IMR-90 (cell line): ENCODE measurements around the gene TCAP.
"Not testable (repeated sequence)": the region's sequence is repeated elsewhere in the genome, so short reads cannot be mapped to it uniquely, and the experiment has no call there.

Experiments
- BHLHE40 ChIP-seq: fragments of 150-350 bp; IDR thresholded peaks from 2 replicates; pipeline ENCODE4 v1.6.1; 2016; ENCODE audit warnings: mild to moderate bottlenecking, low read depth, low read length
- CEBPB ChIP-seq: IDR thresholded peaks from 2 replicates; pipeline ENCODE4 v1.6.1; 2012; ENCODE audit warnings: low read depth, low read length, improper control_type of control experiment
- CHD1 ChIP-seq: IDR thresholded peaks from 2 replicates; pipeline ENCODE4 v1.6.1; 2012; ENCODE audit warnings: low read depth, low read length, improper control_type of control experiment
- FOS ChIP-seq: fragments of 150-350 bp; IDR thresholded peaks from 2 replicates; pipeline ENCODE4 v1.6.1; 2016; ENCODE audit warnings: low read depth, low read length
- MAFK ChIP-seq: IDR thresholded peaks from 2 replicates; pipeline ENCODE4 v1.6.1; 2012; ENCODE audit warnings: low read depth, low read length, improper control_type of control experiment
- MAZ ChIP-seq: IDR thresholded peaks from 2 replicates; pipeline ENCODE4 v1.6.1; 2012; ENCODE audit warnings: low read depth, mild to moderate bottlenecking, low read length, improper control_type of control experiment, moderate library complexity, borderline replicate concordance
- MXI1 ChIP-seq: IDR thresholded peaks from 2 replicates; pipeline ENCODE4 v1.6.1; 2012; ENCODE audit warnings: low read depth, mild to moderate bottlenecking, low read length, moderate library complexity, borderline replicate concordance
- POLR2A ChIP-seq: IDR thresholded peaks from 2 replicates; pipeline ENCODE4 v1.6.1; 2012; ENCODE audit warnings: mild to moderate bottlenecking, low read depth, low read length
- RAD21 ChIP-seq: IDR thresholded peaks from 2 replicates; pipeline ENCODE4 v1.6.1; 2012; ENCODE audit warnings: low read length, improper control_type of control experiment
- RCOR1 ChIP-seq: IDR thresholded peaks from 2 replicates; pipeline ENCODE4 v1.6.1; 2012; ENCODE audit warnings: mild to moderate bottlenecking, low read length, improper control_type of control experiment; ENCODE audit not compliant: insufficient replicate concordance
- SMC3 ChIP-seq: fragments of 150-350 bp; IDR thresholded peaks from 2 replicates; pipeline ENCODE4 v1.6.1; 2016; ENCODE audit warnings: low read depth, mild to moderate bottlenecking, antibody characterized with exemption, low read length, moderate library complexity
- TF ChIP-seq, protein P1 (sequence below): conservative IDR thresholded peaks from 2 replicates; pipeline ENCODE4 v1.5.1; 2012; ENCODE audit warnings: mild to moderate bottlenecking, low read depth, low read length, improper control_type of control experiment

GRCh38 chr17:39711071-39711470, 45.9 kb downstream of the TCAP start:
- TF ChIP-seq, protein P1, sequence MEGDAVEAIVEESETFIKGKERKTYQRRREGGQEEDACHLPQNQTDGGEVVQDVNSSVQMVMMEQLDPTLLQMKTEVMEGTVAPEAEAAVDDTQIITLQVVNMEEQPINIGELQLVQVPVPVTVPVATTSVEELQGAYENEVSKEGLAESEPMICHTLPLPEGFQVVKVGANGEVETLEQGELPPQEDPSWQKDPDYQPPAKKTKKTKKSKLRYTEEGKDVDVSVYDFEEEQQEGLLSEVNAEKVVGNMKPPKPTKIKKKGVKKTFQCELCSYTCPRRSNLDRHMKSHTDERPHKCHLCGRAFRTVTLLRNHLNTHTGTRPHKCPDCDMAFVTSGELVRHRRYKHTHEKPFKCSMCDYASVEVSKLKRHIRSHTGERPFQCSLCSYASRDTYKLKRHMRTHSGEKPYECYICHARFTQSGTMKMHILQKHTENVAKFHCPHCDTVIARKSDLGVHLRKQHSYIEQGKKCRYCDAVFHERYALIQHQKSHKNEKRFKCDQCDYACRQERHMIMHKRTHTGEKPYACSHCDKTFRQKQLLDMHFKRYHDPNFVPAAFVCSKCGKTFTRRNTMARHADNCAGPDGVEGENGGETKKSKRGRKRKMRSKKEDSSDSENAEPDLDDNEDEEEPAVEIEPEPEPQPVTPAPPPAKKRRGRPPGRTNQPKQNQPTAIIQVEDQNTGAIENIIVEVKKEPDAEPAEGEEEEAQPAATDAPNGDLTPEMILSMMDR, result not testable (repeated sequence)
- TF ChIP-seq RCOR1, CEBPB, MAZ, POLR2A, BHLHE40, SMC3, FOS, RAD21, MAFK, MXI1, CHD1: not testable (repeated sequence)
